Measurements from ENCODE around the gene EIF2B2.

Gene EIF2B2

DNA sequence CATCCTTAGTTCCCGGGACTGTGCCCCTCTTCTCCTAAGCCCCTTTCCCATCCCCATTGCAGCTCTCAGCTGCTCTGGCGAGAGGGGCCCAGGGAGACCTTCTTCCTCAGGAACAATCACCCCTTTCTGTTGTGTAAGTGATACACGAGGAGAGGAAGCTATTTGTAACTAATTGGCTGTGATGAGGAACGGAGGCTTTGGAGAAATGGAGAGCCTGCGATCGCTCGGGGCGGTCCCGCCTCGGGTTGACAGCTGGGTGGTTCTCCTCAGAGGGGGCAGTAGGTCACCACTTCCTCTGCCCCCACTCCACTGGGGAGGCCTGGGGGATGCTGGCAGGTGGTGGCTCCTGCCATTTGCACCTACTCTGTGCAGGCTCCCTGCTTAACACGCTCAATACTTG, 40.7 kb upstream of the EIF2B2 start:
- Histone ChIP-seq H3K36me3 (ENCODE audit: insufficient read depth, low read length) (no peaks in the 10 kb centered on the region), H3K4me1 (ENCODE audit: insufficient read depth, low read length) (peaks cover 3% of the 10 kb centered on the region; the same call in 1 of the 2 replicates), H3K9me3 (ENCODE audit: insufficient read depth, low read depth, low read length) (no peaks in the 10 kb centered on the region), H3K4me3 (ENCODE audit: low read length) (no peak overlapping the region), H3K9ac (ENCODE audit: low read depth, low read length) (no peak overlapping the region), H3K27ac (ENCODE audit: low read depth, low read length) (no peak overlapping the region), H3K27me3 (ENCODE audit: insufficient read depth, low read length) (no peaks in the 10 kb centered on the region)
- WGBS: 88% methylated on average over 11 of the region's 11 CpGs

DNA sequence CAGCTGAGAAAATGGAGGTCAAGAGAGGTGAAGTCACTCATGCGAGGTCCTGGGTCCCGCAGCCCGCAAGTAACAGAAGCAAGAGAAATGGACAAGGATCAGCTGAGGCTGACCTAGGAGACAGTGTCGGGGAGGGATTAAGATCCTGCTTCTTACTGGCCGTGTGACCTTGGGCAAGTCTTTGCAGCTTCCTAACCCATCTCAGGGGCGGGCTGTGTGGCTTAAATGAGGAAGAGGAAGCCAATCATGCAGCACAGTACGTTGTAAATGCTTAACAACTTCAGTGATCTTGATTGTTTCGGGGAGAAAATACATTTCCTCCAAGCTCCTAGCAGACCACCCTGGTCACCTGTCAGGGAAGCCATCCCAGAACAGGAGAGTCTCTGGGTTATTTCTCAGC, 40.2 kb upstream of the EIF2B2 start:
- H3K4me1 ChIP-seq (ENCODE audit: insufficient read depth, low read length): peaks cover 3% of the 10 kb centered on the region; the same call in 1 of the 2 replicates
- H3K9me3 ChIP-seq (ENCODE audit: insufficient read depth, low read depth, low read length): no peaks in the 10 kb centered on the region
- 85% methylated on average over 8 of the region's 8 CpGs for whole genome bisulfite sequencing
- H3K9ac ChIP-seq (ENCODE audit: low read depth, low read length): no peak overlapping the region
- H3K27me3 ChIP-seq (ENCODE audit: insufficient read depth, low read length): no peaks in the 10 kb centered on the region
- H3K36me3 ChIP-seq (ENCODE audit: insufficient read depth, low read length): no peaks in the 10 kb centered on the region
- no peak overlapping the region for H3K4me3 ChIP-seq (ENCODE audit: low read length)
- no peak overlapping the region for H3K27ac ChIP-seq (ENCODE audit: low read depth, low read length)

DNA sequence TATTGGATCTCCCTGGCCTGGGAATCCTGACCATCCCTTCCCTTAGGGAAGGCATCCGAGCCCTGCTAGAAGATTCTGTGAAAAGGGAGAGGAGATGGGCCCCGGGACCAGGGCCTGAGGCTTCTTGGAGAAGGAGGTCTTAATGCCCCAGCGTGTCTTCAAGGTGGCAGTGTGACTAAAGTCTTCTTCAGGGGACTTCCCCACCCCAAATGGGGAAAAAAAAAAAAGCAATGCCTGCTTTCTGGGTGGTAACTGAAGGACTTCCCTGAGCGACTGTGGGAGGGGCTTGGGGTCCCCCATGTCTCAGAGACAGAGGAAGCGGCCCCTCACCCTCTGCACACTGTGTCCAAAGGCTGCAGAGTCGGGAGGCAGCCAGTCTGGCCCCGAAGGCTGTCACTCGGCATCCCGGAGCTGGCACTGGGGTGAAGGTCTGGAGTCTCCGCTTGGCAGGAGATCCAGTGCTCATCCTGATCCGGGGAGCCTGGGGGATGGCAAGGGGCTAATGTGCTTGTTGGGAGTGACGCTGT, 39.5 kb upstream of the EIF2B2 start:
- Histone ChIP-seq H3K4me3 (ENCODE audit: low read length) (no peak overlapping the region), H3K27ac (ENCODE audit: low read depth, low read length) (no peak overlapping the region), H3K9ac (ENCODE audit: low read depth, low read length) (no peak overlapping the region), H3K27me3 (ENCODE audit: insufficient read depth, low read length) (no peaks in the 10 kb centered on the region), H3K36me3 (ENCODE audit: insufficient read depth, low read length) (no peaks in the 10 kb centered on the region), H3K4me1 (ENCODE audit: insufficient read depth, low read length) (peaks cover 3% of the 10 kb centered on the region; the same call in 1 of the 2 replicates), H3K9me3 (ENCODE audit: insufficient read depth, low read depth, low read length) (no peaks in the 10 kb centered on the region)
- WGBS: 90% methylated on average over 12 of the region's 12 CpGs

DNA sequence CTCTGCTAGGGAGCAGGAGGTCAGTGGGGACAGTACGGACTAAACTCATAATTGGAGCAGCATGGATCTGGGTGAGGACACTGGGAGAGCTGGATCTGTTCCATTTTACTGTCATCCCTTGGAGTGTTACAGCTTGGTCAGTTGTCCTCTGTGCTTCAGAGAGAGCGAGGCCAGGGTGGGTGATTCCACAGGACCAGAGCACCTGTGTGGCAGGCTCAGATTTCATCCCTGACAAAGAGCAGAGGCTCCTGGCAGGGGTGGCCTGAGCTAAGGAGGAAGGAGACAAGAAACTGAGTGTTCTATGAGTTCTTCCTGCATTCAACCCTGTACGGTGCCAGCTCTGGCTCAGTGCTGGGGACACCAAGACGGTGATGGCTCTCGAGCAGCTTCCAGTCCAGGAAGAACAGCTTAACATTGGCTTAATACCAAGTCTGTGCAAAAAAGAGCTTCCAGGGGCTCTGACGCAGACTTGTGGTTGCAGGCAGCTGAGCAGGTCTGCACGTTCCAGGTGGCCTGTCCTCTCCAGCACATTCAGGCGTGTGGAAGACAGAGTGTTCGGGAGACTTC, 38.9 kb upstream of the EIF2B2 start:
- WGBS: 86% methylated on average over 9 of the region's 9 CpGs
- no peak overlapping the region for H3K27ac ChIP-seq (ENCODE audit: low read depth, low read length)

DNA sequence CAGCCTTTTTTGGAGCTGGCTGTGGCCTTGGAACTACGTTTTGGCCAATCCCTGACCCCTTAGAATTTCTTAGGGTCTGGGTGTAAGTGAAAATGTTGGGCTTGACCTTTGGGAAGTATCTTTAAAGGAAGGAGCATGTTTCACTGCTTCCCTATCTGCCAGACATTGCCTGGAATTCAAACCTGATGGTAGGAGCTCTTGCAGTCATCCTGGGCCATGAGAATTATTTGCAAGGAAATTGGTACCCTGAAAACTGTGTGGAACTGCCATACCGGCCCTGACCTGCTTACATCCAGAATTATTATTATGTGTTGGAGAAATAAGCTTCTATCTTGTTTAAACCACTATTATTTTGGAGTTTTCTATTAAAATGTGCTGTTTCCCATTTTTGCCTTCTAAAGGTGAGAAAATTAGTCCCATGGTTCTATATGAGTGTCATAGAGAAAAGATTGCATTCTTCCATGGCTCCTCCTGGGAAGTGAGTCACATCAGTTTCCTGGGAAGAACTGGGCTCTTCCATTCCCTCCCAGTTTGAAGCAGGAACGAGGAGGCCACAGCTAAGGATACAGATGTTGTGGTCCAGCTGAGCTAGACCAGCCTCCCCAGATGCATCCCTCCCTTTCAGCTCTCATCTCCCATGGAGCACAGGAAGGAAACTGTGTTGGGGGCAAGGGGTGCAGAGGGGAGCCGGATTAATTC, 37.8 kb upstream of the EIF2B2 start:
- Histone ChIP-seq H3K9ac (ENCODE audit: low read depth, low read length) (no peak overlapping the region), H3K36me3 (ENCODE audit: insufficient read depth, low read length) (no peaks in the 10 kb centered on the region), H3K27ac (ENCODE audit: low read depth, low read length) (no peak overlapping the region), H3K4me1 (ENCODE audit: insufficient read depth, low read length) (peaks cover 3% of the 10 kb centered on the region; the same call in 1 of the 2 replicates), H3K27me3 (ENCODE audit: insufficient read depth, low read length) (no peaks in the 10 kb centered on the region), H3K4me3 (ENCODE audit: low read length) (no peak overlapping the region), H3K9me3 (ENCODE audit: insufficient read depth, low read depth, low read length) (no peaks in the 10 kb centered on the region)
- WGBS: 93% methylated on average over 4 of the region's 4 CpGs

More for the DNA sequence above, 38.9 kb upstream of the EIF2B2 start:
- H3K9ac ChIP-seq (ENCODE audit: low read depth, low read length): no peak overlapping the region
- no peaks in the 10 kb centered on the region for H3K36me3 ChIP-seq (ENCODE audit: insufficient read depth, low read length)
- peaks cover 3% of the 10 kb centered on the region; the same call in 1 of the 2 replicates for H3K4me1 ChIP-seq (ENCODE audit: insufficient read depth, low read length)
- no peak overlapping the region for H3K4me3 ChIP-seq (ENCODE audit: low read length)
- H3K27me3 ChIP-seq (ENCODE audit: insufficient read depth, low read length): no peaks in the 10 kb centered on the region
- no peaks in the 10 kb centered on the region for H3K9me3 ChIP-seq (ENCODE audit: insufficient read depth, low read depth, low read length)

DNA sequence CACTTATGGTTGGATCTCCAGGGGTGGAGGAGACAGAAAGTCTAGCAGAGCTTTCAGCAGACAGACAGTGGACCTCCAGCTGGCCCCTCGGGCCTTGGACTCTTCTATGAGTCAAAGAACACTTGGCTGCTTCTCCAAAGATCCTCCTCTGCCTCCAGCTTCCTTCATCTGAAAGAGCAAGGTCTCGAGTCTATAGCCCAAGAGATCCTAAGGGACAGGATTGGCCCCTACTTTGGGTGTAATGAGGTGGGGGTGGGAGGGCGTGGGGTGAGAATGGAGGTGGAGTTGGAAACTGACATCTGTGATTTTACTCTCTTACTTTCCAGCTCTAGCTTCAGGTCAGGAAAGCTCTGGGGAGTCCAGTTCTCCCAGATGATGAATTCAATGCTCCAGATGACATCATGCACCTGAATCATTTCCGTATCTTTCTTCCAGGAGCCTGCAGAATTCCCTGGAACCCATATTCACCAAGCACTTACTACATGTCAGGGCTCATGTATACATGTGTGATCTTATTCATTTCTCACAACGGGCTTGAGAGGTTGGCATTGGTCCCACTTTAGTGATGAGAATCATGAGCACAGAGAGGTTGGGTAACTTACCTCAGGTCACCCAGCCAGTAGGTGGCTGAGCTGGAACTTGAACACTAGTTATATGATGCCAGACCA, 37.1 kb upstream of the EIF2B2 start:
- Histone ChIP-seq H3K27me3 (ENCODE audit: insufficient read depth, low read length) (no peaks in the 10 kb centered on the region), H3K27ac (ENCODE audit: low read depth, low read length) (no peak overlapping the region), H3K36me3 (ENCODE audit: insufficient read depth, low read length) (no peaks in the 10 kb centered on the region), H3K9me3 (ENCODE audit: insufficient read depth, low read depth, low read length) (no peaks in the 10 kb centered on the region), H3K9ac (ENCODE audit: low read depth, low read length) (no peak overlapping the region), H3K4me3 (ENCODE audit: low read length) (no peak overlapping the region), H3K4me1 (ENCODE audit: insufficient read depth, low read length) (peaks cover 3% of the 10 kb centered on the region; the same call in 1 of the 2 replicates)
- 87% methylated on average over 5 of the region's 5 CpGs for WGBS

DNA sequence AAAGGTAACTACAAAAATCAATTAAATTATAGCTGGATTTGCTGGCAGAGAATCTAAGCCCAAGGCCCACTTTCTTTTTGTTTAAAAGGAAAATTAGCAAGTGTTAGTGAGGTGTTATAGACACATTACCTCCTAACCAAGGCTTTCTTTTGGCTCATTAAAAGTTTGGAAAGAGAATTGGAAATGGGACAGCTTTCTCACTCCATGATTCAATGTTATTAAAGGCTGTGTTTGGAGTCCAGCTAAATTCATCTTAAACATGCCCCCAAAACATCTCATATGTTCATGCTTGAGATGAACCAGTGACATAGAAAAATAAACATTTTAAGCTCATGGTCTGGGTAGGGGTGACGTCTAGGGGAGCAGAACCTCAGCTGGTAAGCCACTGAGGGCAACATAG, 33.9 kb upstream of the EIF2B2 start:
- H3K9ac ChIP-seq (ENCODE audit: low read depth, low read length): no peak overlapping the region
- 88% methylated on average over 1 of the region's 1 CpG for WGBS

DNA sequence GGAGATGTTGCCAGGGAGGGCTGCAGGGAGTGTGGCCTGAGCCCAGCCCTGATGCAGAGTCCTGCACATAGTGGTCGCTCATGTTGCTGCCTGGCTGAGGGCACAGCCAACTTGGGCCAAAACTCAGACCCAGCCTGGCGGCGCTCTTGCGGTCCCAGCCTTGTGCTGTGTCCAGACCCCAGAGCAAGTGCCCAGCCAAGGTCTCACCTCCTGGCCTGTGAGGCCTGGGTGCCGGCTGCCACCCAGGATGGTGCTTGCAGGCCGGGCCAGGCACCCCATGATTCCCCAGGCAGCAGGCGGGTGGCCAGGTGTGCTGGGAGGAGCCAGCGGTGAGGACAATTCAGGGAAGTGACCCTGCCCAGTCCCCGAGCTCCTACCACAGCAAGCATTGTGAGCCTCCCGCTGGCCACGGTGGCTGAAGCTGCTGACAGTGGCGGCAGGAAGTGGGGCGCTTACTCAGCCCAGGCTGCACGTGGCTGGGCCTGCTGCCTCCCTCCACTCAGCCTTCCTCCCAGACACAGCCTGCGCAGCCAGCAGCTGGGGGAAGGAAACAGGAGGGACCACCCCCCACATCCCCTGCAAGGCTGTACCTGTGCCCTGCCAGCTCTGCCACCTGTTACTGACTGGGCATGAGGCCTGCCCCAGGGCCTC, 29.6 kb upstream of the EIF2B2 start:
- Histone ChIP-seq H3K4me1 (ENCODE audit: insufficient read depth, low read length) (peaks cover 16% of the 10 kb centered on the region), H3K9me3 (ENCODE audit: insufficient read depth, low read depth, low read length) (no peaks in the 10 kb centered on the region), H3K36me3 (ENCODE audit: insufficient read depth, low read length) (no peaks in the 10 kb centered on the region), H3K27me3 (ENCODE audit: insufficient read depth, low read length) (no peaks in the 10 kb centered on the region), H3K9ac (ENCODE audit: low read depth, low read length) (no peak overlapping the region), H3K27ac (ENCODE audit: low read depth, low read length) (no peak overlapping the region), H3K4me3 (ENCODE audit: low read length) (no peak overlapping the region)
- WGBS: 87% methylated on average over 15 of the region's 15 CpGs

More for the DNA sequence above, 33.9 kb upstream of the EIF2B2 start:
- Histone ChIP-seq H3K9me3 (ENCODE audit: insufficient read depth, low read depth, low read length) (no peaks in the 10 kb centered on the region), H3K36me3 (ENCODE audit: insufficient read depth, low read length) (no peaks in the 10 kb centered on the region), H3K27ac (ENCODE audit: low read depth, low read length) (no peak overlapping the region), H3K27me3 (ENCODE audit: insufficient read depth, low read length) (no peaks in the 10 kb centered on the region), H3K4me3 (ENCODE audit: low read length) (no peak overlapping the region), H3K4me1 (ENCODE audit: insufficient read depth, low read length) (peaks cover 4% of the 10 kb centered on the region; the same call in 1 of the 2 replicates)

DNA sequence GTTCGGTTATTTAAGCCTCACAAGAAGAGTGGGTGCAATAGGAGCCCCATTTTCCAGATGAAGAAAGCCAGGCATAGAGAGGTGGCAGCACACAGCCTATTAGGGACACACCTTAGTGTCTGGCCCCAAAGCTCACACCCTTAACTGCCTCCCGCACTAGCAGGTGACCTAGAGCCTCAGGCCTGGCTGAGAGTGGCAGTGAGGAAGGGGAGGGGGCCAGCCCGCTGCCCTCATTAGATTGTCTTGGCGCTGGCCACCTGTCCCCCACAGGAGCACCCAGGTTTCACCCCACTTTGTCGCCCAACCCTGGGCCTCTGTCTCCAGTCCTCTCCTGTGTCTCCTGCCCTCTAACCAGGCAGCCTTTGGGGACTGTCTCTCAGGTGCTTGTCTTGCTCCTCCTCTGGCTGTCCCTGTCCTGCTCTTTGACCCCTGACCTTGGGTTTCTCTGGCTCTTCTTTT, 28.8 kb upstream of the EIF2B2 start:
- Histone ChIP-seq H3K4me1 (ENCODE audit: insufficient read depth, low read length) (peaks cover 23% of the 10 kb centered on the region), H3K36me3 (ENCODE audit: insufficient read depth, low read length) (no peaks in the 10 kb centered on the region), H3K9ac (ENCODE audit: low read depth, low read length) (no peak overlapping the region), H3K27me3 (ENCODE audit: insufficient read depth, low read length) (no peaks in the 10 kb centered on the region), H3K4me3 (ENCODE audit: low read length) (no peak overlapping the region), H3K9me3 (ENCODE audit: insufficient read depth, low read depth, low read length) (no peaks in the 10 kb centered on the region), H3K27ac (ENCODE audit: low read depth, low read length) (no peak overlapping the region)
- WGBS: 88% methylated on average over 5 of the region's 5 CpGs

DNA sequence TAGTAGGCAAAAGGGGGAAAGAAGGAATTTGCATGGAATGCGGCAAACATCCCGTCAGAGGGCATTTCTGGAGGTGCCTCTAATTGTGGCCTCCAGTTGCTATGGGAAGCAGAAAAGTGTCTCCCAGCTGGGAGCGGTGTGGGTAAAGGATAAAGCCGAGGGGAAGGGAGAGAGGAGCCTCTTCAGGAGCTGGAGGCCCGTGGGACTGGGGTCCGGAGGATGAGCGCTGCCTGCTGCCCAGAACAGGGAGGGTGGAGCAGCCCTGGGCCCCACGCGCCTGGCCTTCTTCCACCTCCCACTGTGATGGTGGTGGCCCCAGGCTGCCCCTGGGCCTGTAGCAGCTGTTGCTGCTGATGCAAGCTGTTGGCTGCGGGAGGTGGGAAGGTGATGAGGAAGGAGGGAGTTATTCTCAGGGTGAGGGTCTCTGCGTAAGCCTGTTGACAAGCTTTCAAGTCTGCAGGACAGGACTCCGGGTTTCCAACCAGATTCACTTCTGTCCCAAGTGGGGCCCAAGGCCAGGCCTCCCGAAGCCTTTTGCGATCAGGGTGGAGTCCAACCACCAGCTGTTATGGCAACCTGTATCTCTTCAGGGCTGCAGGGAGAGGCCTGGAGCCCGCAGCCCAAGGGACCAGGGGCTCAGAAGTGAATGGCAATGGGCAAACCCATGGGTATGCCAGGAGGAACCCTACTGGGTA, 28.2 kb upstream of the EIF2B2 start:
- Histone ChIP-seq H3K4me3 (ENCODE audit: low read length) (no peak overlapping the region), H3K4me1 (ENCODE audit: insufficient read depth, low read length) (peaks cover 29% of the 10 kb centered on the region), H3K27ac (ENCODE audit: low read depth, low read length) (no peak overlapping the region), H3K9ac (ENCODE audit: low read depth, low read length) (no peak overlapping the region), H3K9me3 (ENCODE audit: insufficient read depth, low read depth, low read length) (no peaks in the 10 kb centered on the region), H3K27me3 (ENCODE audit: insufficient read depth, low read length) (no peaks in the 10 kb centered on the region), H3K36me3 (ENCODE audit: insufficient read depth, low read length) (no peaks in the 10 kb centered on the region)
- WGBS: 72% methylated on average over 15 of the region's 15 CpGs

Data from HUES64 (cell line).